Measurements from ENCODE around the gene TPM2. TPM values are rescaled to one million over a fixed set of nuclear protein-coding genes. Genes with fewer than 3 reads are reported as not detected.

The TPM2 gene
- total and polyA plus RNA-seq, 9 of the 15 experiments (the other 6 are each of a cell fraction or from before 2014, with no cell fraction given) = 0.28 to 16.1 (median 4.5) TPM

GRCh38 chr9:35726931-35727330, 37.2 kb upstream of the TPM2 start:
- Histone ChIP-seq H3K4me2 (ENCODE audit: insufficient read depth, low read length) (peak overlapping the region; percentile 94), H3K9me1 (ENCODE audit: control insufficient read depth, insufficient read depth, low read length) (peaks cover 8% of the 10 kb centered on the region), H3K9ac (ENCODE audit: insufficient read depth in 1 of 2, low read depth in 2 of 2, low read length in 2 of 2) (peak overlapping the region; percentile 85 to 87; a peak in 3 of 4 replicates), H3K4me1 (replicated peaks in 1 of 2; ENCODE audit: control insufficient read depth in 2 of 2, insufficient read depth in 2 of 2, low read length in 2 of 2) (peaks cover 30 to 37% of the 10 kb centered on the region in 2 experiments), H3K79me2 (ENCODE audit: control insufficient read depth, insufficient read depth, low read length) (peaks cover 67% of the 10 kb centered on the region), H3K36me3 (ENCODE audit: control insufficient read depth, insufficient read depth, low read length) (peaks cover 67% of the 10 kb centered on the region), H3K4me3 (peak overlapping the region; percentile 85; the same call in 1 of the 2 replicates), H2AFZ (ENCODE audit: low read depth, low read length) (no peak overlapping the region), H4K20me1 (replicated peaks; ENCODE audit: control insufficient read depth, insufficient read depth, low read length) (peaks cover 8% of the 10 kb centered on the region; the same call in 1 of the 2 replicates), H3K27me3 (ENCODE audit: control insufficient read depth in 2 of 2, insufficient read depth in 2 of 2, low read length in 2 of 2) (no peaks in the 10 kb centered on the region), H3K27ac (ENCODE audit: extremely low read depth, low read depth, low read length) (peak overlapping the region; percentile 97), H3K9me3 (replicated peaks; ENCODE audit: control insufficient read depth, insufficient read depth, low read depth, low read length) (no peaks in the 10 kb centered on the region)
- in situ Hi-C loops (cut with MboI) (no loop called here), intact Hi-C loops (cut with micrococcal nuclease) (no loop called here)
- no TSS peak for BruUV-seq (replicated peaks)
- FAIRE-seq = no peak
- TF ChIP-seq RFX5 (IDR thresholded peaks at IDR 0.05; ENCODE audit: low read depth, low read length) (0 out of 2 replicates have a peak, but pooled peaks have one; percentile 60), IRF2 (CRISPR knock-in tag; IDR thresholded peaks at IDR 0.05) (no peak), HMBOX1 (IDR thresholded peaks at IDR 0.05) (0 out of 2 replicates have a peak, but pooled peaks have one; percentile 28), BRCA1 (IDR thresholded peaks at IDR 0.05) (no peak), BRCA1 (CRISPR knock-in tag; IDR thresholded peaks at IDR 0.05) (no peak)
- DNase-seq (ENCODE audit: extremely low read depth in 1 of 4, low spot score in 3 of 4) = no peak
- 47% methylated on average over 3 of the region's 3 CpGs for WGBS (ENCODE audit: insufficient coverage, low coverage, missing lambda C conversion rate)
- ChIA-PET POLR2A (interaction anchor here (0.8 to 3.0 kb wide), 5 partner anchors 9 to 118 kb away, joined by 3 to 21 read pairs (median 3); no protein-coding TSS in a partner anchor), CTCF (ENCODE audit: low intra/inter-chr PET ratio) (no interaction called here)
- no peak for ATAC-seq

- Histone ChIP-seq H3K9me1 (ENCODE audit: control insufficient read depth, insufficient read depth, low read length) (peaks cover 8% of the 10 kb centered on the region), H3K36me3 (ENCODE audit: control insufficient read depth, insufficient read depth, low read length) (peaks cover 82% of the 10 kb centered on the region), H2AFZ (ENCODE audit: low read depth, low read length) (no peak overlapping the region), H4K20me1 (replicated peaks; ENCODE audit: control insufficient read depth, insufficient read depth, low read length) (peaks cover 8% of the 10 kb centered on the region; the same call in 1 of the 2 replicates), H3K79me2 (ENCODE audit: control insufficient read depth, insufficient read depth, low read length) (peaks cover 53% of the 10 kb centered on the region), H3K9ac (ENCODE audit: insufficient read depth in 1 of 2, low read depth in 2 of 2, low read length in 2 of 2) (no peak overlapping the region), H3K4me2 (ENCODE audit: insufficient read depth, low read length) (no peak overlapping the region), H3K4me1 (replicated peaks in 1 of 2; ENCODE audit: control insufficient read depth in 2 of 2, insufficient read depth in 2 of 2, low read length in 2 of 2) (peaks cover 27 to 37% of the 10 kb centered on the region in 2 experiments), H3K27ac (ENCODE audit: extremely low read depth, low read depth, low read length) (no peak overlapping the region; the same call in 2 of the 3 replicates), H3K9me3 (replicated peaks; ENCODE audit: control insufficient read depth, insufficient read depth, low read depth, low read length) (no peaks in the 10 kb centered on the region), H3K27me3 (ENCODE audit: control insufficient read depth in 2 of 2, insufficient read depth in 2 of 2, low read length in 2 of 2) (no peaks in the 10 kb centered on the region), H3K4me3 (no peak overlapping the region)
- DNase-seq (ENCODE audit: extremely low read depth in 1 of 4, low spot score in 3 of 4) = peak in 3 of 4 experiments; percentile 24 to 34 (median 33)
- no TSS peak for BruUV-seq (replicated peaks)
- WGBS (ENCODE audit: insufficient coverage, low coverage, missing lambda C conversion rate) = 100% methylated on average over 6 of the region's 11 CpGs
- CTCF ChIA-PET (ENCODE audit: low intra/inter-chr PET ratio) = no interaction called here
- in situ Hi-C loops (cut with MboI) (no loop called here), intact Hi-C loops (cut with micrococcal nuclease) (no loop called here)
- FAIRE-seq = no peak
- ATAC-seq = no peak
- POLR2A ChIA-PET = no interaction called here
- TF ChIP-seq TFAP4 (CRISPR knock-in tag; IDR thresholded peaks at IDR 0.05; ENCODE audit: borderline replicate concordance) (peak; percentile 71; the same call in 1 of the 2 replicates), AFF4 (CRISPR knock-in tag; IDR thresholded peaks at IDR 0.05) (no peak)
Observed at GRCh38 chr9:35725362-35725761, 35.6 kb upstream of the TPM2 start.
